NCI-H1930 (cell line): ENCODE results near the gene HAGHL.
"Not testable (repeated sequence)": the region's sequence is repeated elsewhere in the genome, so short reads cannot be mapped to it uniquely, and the experiment has no call there.

Source experiments
- DNase-seq, 2 experiments: peaks; one replicate each; lab custom pipeline; 2025; lab: John Stamatoyannopoulos, UW

The HAGHL gene

GRCh38 chr16:687499-687898, 39.4 kb upstream of the HAGHL start:
- DNase-seq = no peak

- DNase-seq = no peak
These were observed 37.6 kb upstream of the HAGHL start for GRCh38 chr16:689175-689897.

GRCh38 chr16:691242-691641, 35.7 kb upstream of the HAGHL start:
- DNase-seq = not testable (repeated sequence)

GRCh38 chr16:692356-693108, 34.4 kb upstream of the HAGHL start:
- no peak for DNase-seq

GRCh38 chr16:693364-693763, 33.5 kb upstream of the HAGHL start:
- DNase-seq = no peak

GRCh38 chr16:693766-694165, 33.1 kb upstream of the HAGHL start:
- DNase-seq = no peak

GRCh38 chr16:694187-694862, 32.6 kb upstream of the HAGHL start:
- DNase-seq = no peak

GRCh38 chr16:694863-695354, 32.0 kb upstream of the HAGHL start:
- DNase-seq = no peak

GRCh38 chr16:695355-696089, 31.4 kb upstream of the HAGHL start:
- peak; percentile 71 to 80 for DNase-seq

- DNase-seq = no peak
These were observed 27.8 kb upstream of the HAGHL start for GRCh38 chr16:698911-699671.

- DNase-seq = no peak
These were observed 26.0 kb upstream of the HAGHL start for GRCh38 chr16:700684-701584.

GRCh38 chr16:702341-702740, 24.6 kb upstream of the HAGHL start:
- no peak for DNase-seq

GRCh38 chr16:703406-703805, 23.5 kb upstream of the HAGHL start:
- no peak for DNase-seq

GRCh38 chr16:704047-704446, 22.9 kb upstream of the HAGHL start:
- no peak for DNase-seq

GRCh38 chr16:704552-705380, 22.1 kb upstream of the HAGHL start:
- DNase-seq = no peak

GRCh38 chr16:705431-706188, 21.3 kb upstream of the HAGHL start, which contains the start of gene FBXL16:
Gene FBXL16 (minus strand): TSS chr16:705801. CDS start chr16:697405, 8,396 bp downstream.
- peak; percentile 69 to 89 for DNase-seq

- no peak for DNase-seq
These were observed 20.5 kb upstream of the HAGHL start for GRCh38 chr16:706189-707061.
